Measurements from ENCODE around the gene USP17L20.
"Not testable (repeated sequence)": the region's sequence is repeated elsewhere in the genome, so short reads cannot be mapped to it uniquely, and the experiment has no call there.

USP17L20 gene, protein sequence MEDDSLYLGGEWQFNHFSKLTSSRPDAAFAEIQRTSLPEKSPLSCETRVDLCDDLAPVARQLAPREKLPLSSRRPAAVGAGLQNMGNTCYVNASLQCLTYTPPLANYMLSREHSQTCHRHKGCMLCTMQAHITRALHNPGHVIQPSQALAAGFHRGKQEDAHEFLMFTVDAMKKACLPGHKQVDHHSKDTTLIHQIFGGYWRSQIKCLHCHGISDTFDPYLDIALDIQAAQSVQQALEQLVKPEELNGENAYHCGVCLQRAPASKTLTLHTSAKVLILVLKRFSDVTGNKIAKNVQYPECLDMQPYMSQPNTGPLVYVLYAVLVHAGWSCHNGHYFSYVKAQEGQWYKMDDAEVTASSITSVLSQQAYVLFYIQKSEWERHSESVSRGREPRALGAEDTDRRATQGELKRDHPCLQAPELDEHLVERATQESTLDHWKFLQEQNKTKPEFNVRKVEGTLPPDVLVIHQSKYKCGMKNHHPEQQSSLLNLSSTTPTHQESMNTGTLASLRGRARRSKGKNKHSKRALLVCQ

DNA sequence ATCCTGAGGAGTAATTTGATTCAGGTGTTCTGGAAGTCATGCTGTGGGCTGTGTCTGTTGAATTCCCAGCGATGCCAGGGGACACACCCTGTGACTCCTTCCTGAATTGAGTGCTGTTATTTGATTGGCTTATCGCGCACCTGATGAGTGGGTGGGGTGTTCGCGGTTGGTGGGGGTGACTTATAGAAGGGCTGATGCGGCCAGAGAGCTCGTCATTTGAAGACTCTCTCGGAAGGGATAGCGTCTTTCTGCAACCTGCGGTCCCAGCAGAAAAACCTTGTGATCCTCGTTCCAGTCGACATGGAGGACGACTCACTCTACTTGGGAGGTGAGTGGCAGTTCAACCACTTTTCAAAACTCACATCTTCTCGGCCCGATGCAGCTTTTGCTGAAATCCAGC is at the start of gene USP17L20:
USP17L20 (plus strand) TSS at position 301 of the 400 bp plus-strand sequence; CDS start at position 301, 0 bp downstream.
- DNase-seq (ENCODE audit: low spot score): not testable (repeated sequence)

DNA sequence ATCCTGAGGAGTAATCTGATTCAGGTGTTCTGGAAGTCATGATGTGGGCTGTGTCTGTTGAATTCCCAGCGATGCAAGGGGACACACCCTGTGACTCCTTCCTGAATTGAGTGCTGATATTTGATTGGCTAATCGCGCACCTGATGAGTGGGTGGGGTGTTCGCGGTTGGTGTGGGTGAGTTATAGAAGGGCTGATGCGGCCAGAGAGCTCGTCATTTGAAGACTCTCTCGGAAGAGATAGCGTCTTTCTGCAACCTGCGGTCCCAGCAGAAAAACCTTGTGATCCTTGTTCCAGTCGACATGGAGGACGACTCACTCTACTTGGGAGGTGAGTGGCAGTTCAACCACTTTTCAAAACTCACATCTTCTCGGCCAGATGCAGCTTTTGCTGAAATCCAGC is 47.6 kb upstream of the USP17L20 start, which contains the start of gene USP17L10:
USP17L10 (plus strand) TSS at position 301 of the 400 bp plus-strand sequence; CDS start at position 301, 0 bp downstream.
- not testable (repeated sequence) for DNase-seq (ENCODE audit: low spot score)

DNA sequence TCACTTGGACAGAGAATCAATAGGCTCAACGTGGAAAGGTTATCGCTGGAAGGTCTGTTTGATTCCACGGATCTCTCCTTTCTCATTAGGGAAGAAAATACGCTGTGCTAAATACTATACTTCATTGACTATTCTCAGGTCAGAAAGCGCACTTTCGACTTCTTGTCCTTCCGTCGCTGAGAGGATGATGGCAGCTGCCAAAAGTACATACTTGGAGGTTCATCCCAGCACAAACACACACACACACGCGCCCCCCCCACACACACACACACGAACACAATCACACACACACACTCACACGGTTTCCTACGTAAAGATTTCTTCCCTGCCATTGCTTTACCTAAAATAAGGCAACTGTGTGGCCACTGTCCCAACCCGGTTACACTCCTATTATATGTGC is 43.2 kb upstream of the USP17L20 start:
- DNase-seq (ENCODE audit: low spot score): not testable (repeated sequence)

DNA sequence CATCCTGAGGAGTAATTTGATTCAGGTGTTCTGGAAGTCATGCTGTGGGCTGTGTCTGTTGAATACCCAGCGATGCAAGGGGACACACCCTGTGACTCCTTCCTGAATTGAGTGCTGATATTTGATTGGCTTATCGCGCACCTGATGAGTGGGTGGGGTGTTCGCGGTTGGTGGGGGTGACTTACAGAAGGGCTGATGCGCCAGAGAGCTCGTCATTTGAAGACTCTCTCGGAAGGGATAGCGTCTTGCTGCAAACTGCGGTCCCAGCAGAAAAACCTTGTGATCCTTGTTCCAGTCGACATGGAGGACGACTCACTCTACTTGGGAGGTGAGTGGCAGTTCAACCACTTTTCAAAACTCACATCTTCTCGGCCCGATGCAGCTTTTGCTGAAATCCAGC is 42.8 kb upstream of the USP17L20 start, which contains the start of gene USP17L11:
USP17L11 (plus strand) TSS at position 301 of the 400 bp plus-strand sequence; CDS start at position 301, 0 bp downstream.
- not testable (repeated sequence) for DNase-seq (ENCODE audit: low spot score)

DNA sequence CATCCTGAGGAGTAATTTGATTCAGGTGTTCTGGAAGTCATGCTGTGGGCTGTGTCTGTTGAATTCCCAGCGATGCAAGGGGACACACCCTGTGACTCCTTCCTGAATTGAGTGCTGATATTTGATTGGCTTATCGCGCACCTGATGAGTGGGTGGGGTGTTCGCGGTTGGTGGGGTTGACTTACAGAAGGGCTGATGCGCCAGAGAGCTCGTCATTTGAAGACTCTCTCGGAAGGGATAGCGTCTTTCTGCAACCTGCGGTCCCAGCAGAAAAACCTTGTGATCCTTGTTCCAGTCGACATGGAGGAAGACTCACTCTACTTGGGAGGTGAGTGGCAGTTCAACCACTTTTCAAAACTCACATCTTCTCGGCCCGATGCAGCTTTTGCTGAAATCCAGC is 38.1 kb upstream of the USP17L20 start, which contains the start of gene USP17L12:
USP17L12 (plus strand) TSS at position 301 of the 400 bp plus-strand sequence; CDS start at position 301, 0 bp downstream.
- not testable (repeated sequence) for DNase-seq (ENCODE audit: low spot score)

DNA sequence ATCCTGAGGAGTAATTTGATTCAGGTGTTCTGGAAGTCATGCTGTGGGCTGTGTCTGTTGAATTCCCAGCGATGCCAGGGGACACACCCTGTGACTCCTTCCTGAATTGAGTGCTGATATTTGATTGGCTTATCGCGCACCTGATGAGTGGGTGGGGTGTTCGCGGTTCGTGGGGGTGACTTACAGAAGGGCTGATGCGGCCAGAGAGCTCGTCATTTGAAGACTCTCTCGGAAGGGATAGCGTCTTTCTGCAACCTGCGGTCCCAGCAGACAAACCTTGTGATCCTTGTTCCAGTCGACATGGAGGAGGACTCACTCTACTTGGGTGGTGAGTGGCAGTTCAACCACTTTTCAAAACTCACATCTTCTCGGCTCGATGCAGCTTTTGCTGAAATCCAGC is 33.3 kb upstream of the USP17L20 start, which contains the start of gene USP17L13:
USP17L13 (plus strand) TSS at position 301 of the 400 bp plus-strand sequence; CDS start at position 301, 0 bp downstream.
- DNase-seq (ENCODE audit: low spot score): not testable (repeated sequence)

DNA sequence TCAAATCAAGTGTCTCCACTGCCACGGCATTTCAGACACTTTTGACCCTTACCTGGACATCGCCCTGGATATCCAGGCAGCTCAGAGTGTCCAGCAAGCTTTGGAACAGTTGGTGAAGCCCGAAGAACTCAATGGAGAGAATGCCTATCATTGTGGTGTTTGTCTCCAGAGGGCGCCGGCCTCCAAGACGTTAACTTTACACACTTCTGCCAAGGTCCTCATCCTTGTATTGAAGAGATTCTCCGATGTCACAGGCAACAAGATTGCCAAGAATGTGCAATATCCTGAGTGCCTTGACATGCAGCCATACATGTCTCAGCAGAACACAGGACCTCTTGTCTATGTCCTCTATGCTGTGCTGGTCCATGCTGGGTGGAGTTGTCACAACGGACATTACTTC is 27.7 kb upstream of the USP17L20 start:
- not testable (repeated sequence) for DNase-seq (ENCODE audit: low spot score)

DNA sequence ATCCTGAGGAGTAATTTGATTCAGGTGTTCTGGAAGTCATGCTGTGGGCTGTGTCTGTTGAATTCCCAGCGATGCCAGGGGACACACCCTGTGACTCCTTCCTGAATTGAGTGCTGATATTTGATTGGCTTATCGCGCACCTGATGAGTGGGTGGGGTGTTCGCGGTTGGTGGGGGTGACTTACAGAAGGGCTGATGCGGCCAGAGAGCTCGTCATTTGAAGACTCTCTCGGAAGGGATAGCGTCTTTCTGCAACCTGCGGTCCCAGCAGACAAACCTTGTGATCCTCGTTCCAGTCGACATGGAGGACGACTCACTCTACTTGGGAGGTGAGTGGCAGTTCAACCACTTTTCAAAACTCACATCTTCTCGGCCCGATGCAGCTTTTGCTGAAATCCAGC is 23.8 kb upstream of the USP17L20 start, which contains the start of gene USP17L15:
USP17L15 (plus strand) TSS at position 301 of the 400 bp plus-strand sequence; CDS start at position 301, 0 bp downstream.
- not testable (repeated sequence) for DNase-seq (ENCODE audit: low spot score)

DNA sequence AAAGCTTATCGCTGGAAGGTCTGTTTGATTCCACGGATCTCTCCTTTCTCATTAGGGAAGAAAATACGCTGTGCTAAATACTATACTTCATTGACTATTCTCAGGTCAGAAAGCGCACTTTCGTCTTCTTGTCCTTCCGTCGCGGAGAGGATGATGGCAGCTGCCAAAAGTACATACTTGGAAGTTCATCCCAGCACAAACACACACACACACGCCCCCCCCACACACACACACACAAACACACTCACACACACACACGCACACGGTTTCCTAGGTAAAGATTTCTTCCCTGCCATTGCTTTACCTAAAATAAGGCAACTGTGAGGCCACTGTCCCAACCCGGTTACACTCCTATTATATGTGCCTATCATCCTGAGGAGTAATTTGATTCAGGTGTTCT is 19.5 kb upstream of the USP17L20 start:
- DNase-seq (ENCODE audit: low spot score): not testable (repeated sequence)

DNA sequence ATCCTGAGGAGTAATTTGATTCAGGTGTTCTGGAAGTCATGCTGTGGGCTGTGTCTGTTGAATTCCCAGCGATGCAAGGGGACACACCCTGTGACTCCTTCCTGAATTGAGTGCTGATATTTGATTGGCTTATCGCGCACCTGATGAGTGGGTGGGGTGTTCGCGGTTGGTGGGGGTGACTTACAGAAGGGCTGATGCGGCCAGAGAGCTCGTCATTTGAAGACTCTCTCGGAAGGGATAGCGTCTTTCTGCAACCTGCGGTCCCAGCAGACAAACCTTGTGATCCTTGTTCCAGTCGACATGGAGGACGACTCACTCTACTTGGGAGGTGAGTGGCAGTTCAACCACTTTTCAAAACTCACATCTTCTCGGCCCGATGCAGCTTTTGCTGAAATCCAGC is 14.3 kb upstream of the USP17L20 start, which contains the start of gene USP17L17:
USP17L17 (plus strand) TSS at position 301 of the 400 bp plus-strand sequence; CDS start at position 301, 0 bp downstream.
- not testable (repeated sequence) for DNase-seq (ENCODE audit: low spot score)

DNA sequence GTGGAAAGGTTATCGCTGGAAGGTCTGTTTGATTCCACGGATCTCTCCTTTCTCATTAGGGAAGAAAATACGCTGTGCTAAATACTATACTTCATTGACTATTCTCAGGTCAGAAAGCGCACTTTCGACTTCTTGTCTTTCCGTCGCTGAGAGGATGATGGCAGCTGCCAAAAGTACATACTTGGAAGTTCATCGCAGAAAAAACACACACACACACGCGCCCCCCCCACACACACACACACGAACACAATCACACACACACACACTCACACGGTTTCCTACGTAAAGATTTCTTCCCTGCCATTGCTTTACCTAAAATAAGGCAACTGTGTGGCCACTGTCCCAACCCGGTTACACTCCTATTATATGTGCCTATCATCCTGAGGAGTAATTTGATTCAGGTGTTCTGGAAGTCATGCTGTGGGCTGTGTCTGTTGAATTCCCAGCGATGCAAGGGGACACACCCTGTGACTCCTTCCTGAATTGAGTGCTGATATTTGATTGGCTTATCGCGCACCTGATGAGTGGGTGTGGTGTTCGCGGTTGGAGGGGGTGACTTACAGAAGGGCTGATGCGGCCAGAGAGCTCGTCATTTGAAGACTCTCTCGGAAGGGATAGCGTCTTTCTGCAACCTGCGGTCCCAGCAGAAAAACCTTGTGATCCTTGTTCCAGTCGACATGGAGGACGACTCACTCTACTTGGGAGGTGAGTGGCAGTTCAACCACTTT is 9.8 kb upstream of the USP17L20 start, which contains the start of gene USP17L18:
USP17L18 (plus strand) TSS at position 678 of the 728 bp plus-strand sequence; CDS start at position 678, 0 bp downstream.
- DNase-seq (ENCODE audit: low spot score): not testable (repeated sequence)

DNA sequence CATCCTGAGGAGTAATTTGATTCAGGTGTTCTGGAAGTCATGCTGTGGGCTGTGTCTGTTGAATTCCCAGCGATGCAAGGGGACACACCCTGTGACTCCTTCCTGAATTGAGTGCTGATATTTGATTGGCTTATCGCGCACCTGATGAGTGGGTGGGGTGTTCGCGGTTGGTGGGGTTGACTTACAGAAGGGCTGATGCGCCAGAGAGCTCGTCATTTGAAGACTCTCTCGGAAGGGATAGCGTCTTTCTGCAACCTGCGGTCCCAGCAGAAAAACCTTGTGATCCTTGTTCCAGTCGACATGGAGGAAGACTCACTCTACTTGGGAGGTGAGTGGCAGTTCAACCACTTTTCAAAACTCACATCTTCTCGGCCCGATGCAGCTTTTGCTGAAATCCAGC is 4.8 kb upstream of the USP17L20 start, which contains the start of gene USP17L19:
USP17L19 (plus strand) TSS at position 301 of the 400 bp plus-strand sequence; CDS start at position 301, 0 bp downstream.
- not testable (repeated sequence) for DNase-seq (ENCODE audit: low spot score)

DNA sequence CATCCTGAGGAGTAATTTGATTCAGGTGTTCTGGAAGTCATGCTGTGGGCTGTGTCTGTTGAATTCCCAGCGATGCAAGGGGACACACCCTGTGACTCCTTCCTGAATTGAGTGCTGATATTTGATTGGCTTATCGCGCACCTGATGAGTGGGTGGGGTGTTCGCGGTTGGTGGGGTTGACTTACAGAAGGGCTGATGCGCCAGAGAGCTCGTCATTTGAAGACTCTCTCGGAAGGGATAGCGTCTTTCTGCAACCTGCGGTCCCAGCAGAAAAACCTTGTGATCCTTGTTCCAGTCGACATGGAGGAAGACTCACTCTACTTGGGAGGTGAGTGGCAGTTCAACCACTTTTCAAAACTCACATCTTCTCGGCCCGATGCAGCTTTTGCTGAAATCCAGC is 4.6 kb downstream of the USP17L20 start, which contains the start of gene USP17L21:
USP17L21 (plus strand) TSS at position 301 of the 400 bp plus-strand sequence; CDS start at position 301, 0 bp downstream.
- not testable (repeated sequence) for DNase-seq (ENCODE audit: low spot score)

DNA sequence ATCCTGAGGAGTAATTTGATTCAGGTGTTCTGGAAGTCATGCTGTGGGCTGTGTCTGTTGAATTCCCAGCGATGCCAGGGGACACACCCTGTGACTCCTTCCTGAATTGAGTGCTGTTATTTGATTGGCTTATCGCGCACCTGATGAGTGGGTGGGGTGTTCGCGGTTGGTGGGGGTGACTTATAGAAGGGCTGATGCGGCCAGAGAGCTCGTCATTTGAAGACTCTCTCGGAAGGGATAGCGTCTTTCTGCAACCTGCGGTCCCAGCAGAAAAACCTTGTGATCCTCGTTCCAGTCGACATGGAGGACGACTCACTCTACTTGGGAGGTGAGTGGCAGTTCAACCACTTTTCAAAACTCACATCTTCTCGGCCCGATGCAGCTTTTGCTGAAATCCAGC is 9.4 kb downstream of the USP17L20 start, which contains the start of gene USP17L22:
USP17L22 (plus strand) TSS at position 301 of the 400 bp plus-strand sequence; CDS start at position 301, 0 bp downstream.
- not testable (repeated sequence) for DNase-seq (ENCODE audit: low spot score)

DNA sequence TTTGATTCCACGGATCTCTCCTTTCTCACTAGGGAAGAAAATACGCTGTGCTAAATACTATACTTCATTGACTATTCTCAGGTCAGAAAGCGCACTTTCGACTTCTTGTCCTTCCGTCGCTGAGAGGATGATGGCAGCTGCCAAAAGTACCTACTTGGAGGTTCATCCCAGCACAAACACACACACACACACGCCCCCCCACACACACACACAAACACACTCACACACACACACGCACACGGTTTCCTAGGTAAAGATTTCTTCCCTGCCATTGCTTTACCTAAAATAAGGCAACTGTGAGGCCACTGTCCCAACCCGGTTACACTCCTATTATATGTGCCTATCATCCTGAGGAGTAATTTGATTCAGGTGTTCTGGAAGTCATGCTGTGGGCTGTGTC is 13.8 kb downstream of the USP17L20 start:
- not testable (repeated sequence) for DNase-seq (ENCODE audit: low spot score)
